Thyroid gland (tissue), 4 donors: Measurements from ENCODE around the gene CD9.

Source experiments
- POLR2A ChIP-seq, 2 donors: fragments of 450-650 bp; IDR thresholded peaks; one replicate each; pipeline ENCODE4 v1.6.1; 2017; ENCODE audit warnings: antibody characterized with exemption in 2 of 2, mild to moderate bottlenecking in 2 of 2, moderate library complexity in 1 of 2
- TF ChIP-seq, protein P1 (sequence below), 6 experiments: fragments of 200-600 bp in 3 of 6; fragments of 450-650 bp in 3 of 6; sonication (generic) in 3 of 6; IDR thresholded peaks; one replicate each; pipeline ENCODE4 v1.5.1; 2016 to 2019; ENCODE audit warnings: antibody characterized with exemption in 6 of 6, mild to moderate bottlenecking in 2 of 6, inconsistent platforms in 1 of 6, moderate library complexity in 1 of 6

DNA sequence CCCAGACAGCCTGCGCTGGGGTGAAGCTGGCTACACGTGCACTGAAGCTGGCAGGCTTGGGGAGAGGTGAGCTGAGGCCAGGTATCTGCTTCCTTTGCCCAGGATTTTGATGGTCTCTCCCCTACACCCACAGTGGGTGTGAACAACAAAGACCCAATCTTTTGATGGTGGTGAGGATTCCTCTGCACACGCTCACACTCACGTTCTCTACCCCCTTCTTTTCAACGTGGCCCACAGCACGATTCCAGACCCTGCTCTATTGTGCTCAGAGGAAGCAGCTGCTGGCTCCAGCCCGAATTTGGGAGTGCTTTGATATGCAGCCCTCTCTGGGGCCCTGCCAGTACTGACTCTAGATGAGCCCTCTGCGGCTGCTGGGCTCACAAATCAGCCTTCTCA is 4.9 kb downstream of the CD9 start:
- peak in 1 of 2 donors; percentile 28 for TF ChIP-seq POLR2A (IDR thresholded peaks at IDR 0.05)
- TF ChIP-seq, protein P1, sequence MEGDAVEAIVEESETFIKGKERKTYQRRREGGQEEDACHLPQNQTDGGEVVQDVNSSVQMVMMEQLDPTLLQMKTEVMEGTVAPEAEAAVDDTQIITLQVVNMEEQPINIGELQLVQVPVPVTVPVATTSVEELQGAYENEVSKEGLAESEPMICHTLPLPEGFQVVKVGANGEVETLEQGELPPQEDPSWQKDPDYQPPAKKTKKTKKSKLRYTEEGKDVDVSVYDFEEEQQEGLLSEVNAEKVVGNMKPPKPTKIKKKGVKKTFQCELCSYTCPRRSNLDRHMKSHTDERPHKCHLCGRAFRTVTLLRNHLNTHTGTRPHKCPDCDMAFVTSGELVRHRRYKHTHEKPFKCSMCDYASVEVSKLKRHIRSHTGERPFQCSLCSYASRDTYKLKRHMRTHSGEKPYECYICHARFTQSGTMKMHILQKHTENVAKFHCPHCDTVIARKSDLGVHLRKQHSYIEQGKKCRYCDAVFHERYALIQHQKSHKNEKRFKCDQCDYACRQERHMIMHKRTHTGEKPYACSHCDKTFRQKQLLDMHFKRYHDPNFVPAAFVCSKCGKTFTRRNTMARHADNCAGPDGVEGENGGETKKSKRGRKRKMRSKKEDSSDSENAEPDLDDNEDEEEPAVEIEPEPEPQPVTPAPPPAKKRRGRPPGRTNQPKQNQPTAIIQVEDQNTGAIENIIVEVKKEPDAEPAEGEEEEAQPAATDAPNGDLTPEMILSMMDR (IDR thresholded peaks at IDR 0.05), result no peak
